CD4-positive, alpha-beta memory T cell (primary cell): ENCODE data around the gene CENPB. TPM values are rescaled to one million over a fixed set of nuclear protein-coding genes. Genes with fewer than 3 reads are reported as not detected.

Experiments
- CTCF ChIA-PET: fragments of 350-600 bp; sonication (Branson Sonifier 250); formaldehyde crosslinking; loops from one replicate; lab custom pipeline; 2021; ENCODE audit warnings: inconsistent platforms; ENCODE audit not compliant: partially characterized antibody; lab: Charles Lee
- POLR2A ChIA-PET: fragments of 350-600 bp; sonication (Branson Sonifier 250); formaldehyde crosslinking; loops from one replicate; lab custom pipeline; 2021; ENCODE audit not compliant: partially characterized antibody; lab: Charles Lee
- DNase-seq, 5 donors: peaks; one replicate each; pipeline versions ENCODE4 v3.0.0 to v3.0.0-alpha.2; 2020 to 2022; ENCODE audit warnings: mixed read lengths in 1 of 5
- H3K27ac ChIP-seq: one replicate; pipeline ENCODE4 v1.7.0; 2013; ENCODE audit warnings: low read depth, low read length
- H3K27me3 ChIP-seq: 2 replicates; pipeline ENCODE4 v1.7.0; 2013; ENCODE audit warnings: mild to moderate bottlenecking, low read length, moderate library complexity; ENCODE audit not compliant: insufficient read depth
- H3K36me3 ChIP-seq: 2 replicates; pipeline ENCODE4 v1.7.0; 2013; ENCODE audit warnings: mild to moderate bottlenecking, low read length, moderate library complexity; ENCODE audit not compliant: insufficient read depth
- H3K4me1 ChIP-seq: 2 replicates; pipeline ENCODE4 v1.7.0; 2013; ENCODE audit warnings: mild to moderate bottlenecking, low read length, moderate library complexity; ENCODE audit not compliant: insufficient read depth
- H3K4me3 ChIP-seq, 2 donors: one replicate each; pipeline ENCODE4 v1.7.0; 2013; ENCODE audit warnings: low read length in 2 of 2, mild to moderate bottlenecking in 1 of 2
- H3K9me3 ChIP-seq, 2 donors: one replicate each; pipeline ENCODE4 v1.7.0; 2013; ENCODE audit warnings: low read length in 2 of 2, control low read depth in 1 of 2; ENCODE audit not compliant: control insufficient read depth in 1 of 2
- H3K27ac Mint-ChIP-seq, 7 donors: one replicate each; pipeline ENCODE4 v1.8.0; 2020 to 2021; ENCODE audit warnings: mixed read lengths in 7 of 7, mild to moderate bottlenecking in 6 of 7, inconsistent platforms in 3 of 7, moderate library complexity in 3 of 7
- H3K27me3 Mint-ChIP-seq, 2 donors: one replicate each; pipeline ENCODE4 v1.8.0; 2020 to 2021; ENCODE audit warnings: mixed read lengths in 2 of 2
- H3K36me3 Mint-ChIP-seq, 2 donors: one replicate each; pipeline ENCODE4 v1.8.0; 2020 to 2021; ENCODE audit warnings: mixed read lengths in 2 of 2, inconsistent platforms in 1 of 2, mild to moderate bottlenecking in 1 of 2
- H3K4me1 Mint-ChIP-seq, 4 donors: one replicate each; pipeline ENCODE4 v1.8.0; 2020 to 2021; ENCODE audit warnings: mixed read lengths in 4 of 4, mild to moderate bottlenecking in 1 of 4
- H3K4me3 Mint-ChIP-seq, 8 donors: one replicate each; pipeline ENCODE4 v1.8.0; 2020 to 2021; ENCODE audit warnings: mixed read lengths in 8 of 8, mild to moderate bottlenecking in 7 of 8, moderate library complexity in 6 of 8, inconsistent platforms in 3 of 8
- H3K9me3 Mint-ChIP-seq, 8 donors: one replicate each; pipeline ENCODE4 v1.8.0; 2020 to 2021; ENCODE audit warnings: mixed read lengths in 8 of 8, mild to moderate bottlenecking in 5 of 8, inconsistent platforms in 3 of 8, moderate library complexity in 1 of 8
- intact Hi-C: fragments of 100-400 bp; cut with micrococcal nuclease; formaldehyde crosslinking; loops from one replicate; pipeline ENCODE4 v1.15.1; 2023
- polyA plus RNA-seq, 2 donors: library from polyadenylated mRNA; unstranded; fragments of 300-500 nt; fragmentation: Illumina TruSeq; gene quantifications; one replicate each; pipeline ENCODE4 v1.2.3, GENCODE V29; 2021
- total RNA-seq, 2 experiments: library from RNA; stranded (reverse); gene quantifications; one replicate each; pipeline ENCODE4 v1.2.3, GENCODE V29; 2021

Gene CENPB
- total and polyA plus RNA-seq, 4 experiments from 2014 or later, result 0.56 to 56.7 (median 27.1) TPM

GRCh38 chr20:3818155-3819151 lies 31.9 kb upstream of the CENPB start:
- peaks cover 4 to 16% of the 10 kb centered on the region in 2 donors for H3K36me3 Mint-ChIP-seq
- H3K4me3 ChIP-seq, result no peak overlapping the region
- H3K4me3 Mint-ChIP-seq, result peak overlapping the region in 4 of 8 donors; percentile 38 to 78 (median 55)
- ChIA-PET CTCF (interaction anchor here (1.3 to 3.4 kb wide), 5 partner anchors 18 to 50 kb away, joined by 3 to 25 read pairs (median 5); partner anchors contain the start of genes ADISSP and CDC25B), POLR2A (interaction anchor here (0.6 to 6.1 kb wide), 7 partner anchors 14 to 267 kb away, joined by 3 to 180 read pairs (median 4); partner anchors contain the start of genes ADISSP, CENPB and SPEF1)
- no peaks in the 10 kb centered on the region for H3K9me3 Mint-ChIP-seq
- H3K27ac ChIP-seq, result no peak overlapping the region
- no peaks in the 10 kb centered on the region for H3K27me3 Mint-ChIP-seq
- H3K4me1 ChIP-seq, result peaks cover 66% of the 10 kb centered on the region
- no peaks in the 10 kb centered on the region for H3K27me3 ChIP-seq
- peaks cover 8% of the 10 kb centered on the region for H3K36me3 ChIP-seq
- no peaks in the 10 kb centered on the region for H3K9me3 ChIP-seq
- no peak for DNase-seq
- H3K27ac Mint-ChIP-seq, result peak overlapping the region; percentile 52 to 99 (median 62)
- H3K4me1 Mint-ChIP-seq, result peaks cover 35 to 80% (median 59%) of the 10 kb centered on the region in 4 donors
- intact Hi-C loops, result no loop called here

- H3K9me3 Mint-ChIP-seq, result no peaks in the 10 kb centered on the region
- H3K27me3 Mint-ChIP-seq, result no peaks in the 10 kb centered on the region
- ChIA-PET POLR2A (interaction anchor here (0.6 to 7.0 kb wide), 3 partner anchors 28 to 48 kb away, joined by 3 to 97 read pairs (median 3); partner anchors contain the start of genes ADISSP and CENPB), CTCF (interaction anchor here (0.7 to 1.3 kb wide), 7 partner anchors 16 to 65 kb away, joined by 3 to 6 read pairs (median 4); partner anchors contain the start of genes ADISSP and CDC25B)
- H3K36me3 Mint-ChIP-seq, result peaks cover 0 to 4% of the 10 kb centered on the region in 2 donors
- intact Hi-C loops, result no loop called here
- H3K4me3 Mint-ChIP-seq, result peak overlapping the region in 7 of 8 donors; percentile 72 to 93 (median 83)
- H3K27ac Mint-ChIP-seq, result peak overlapping the region; percentile 90 to 97 (median 97)
- peaks cover 51 to 93% (median 72%) of the 10 kb centered on the region in 4 donors for H3K4me1 Mint-ChIP-seq
- peaks cover 82% of the 10 kb centered on the region for H3K4me1 ChIP-seq
- H3K27ac ChIP-seq, result peak overlapping the region; percentile 23
- DNase-seq, result peak in 4 of 5 donors; percentile 42 to 57 (median 48)
- H3K27me3 ChIP-seq, result no peaks in the 10 kb centered on the region
- H3K4me3 ChIP-seq, result no peak overlapping the region
- no peaks in the 10 kb centered on the region for H3K9me3 ChIP-seq
- no peaks in the 10 kb centered on the region for H3K36me3 ChIP-seq
These were observed 29.3 kb upstream of the CENPB start for GRCh38 chr20:3815703-3816315.

- Mint-ChIP-seq H3K36me3 (no peaks in the 10 kb centered on the region), H3K4me3 (peak overlapping the region in 5 of 8 donors; percentile 22 to 88 (median 81)), H3K4me1 (peaks cover 55 to 94% (median 77%) of the 10 kb centered on the region in 4 donors), H3K27me3 (no peaks in the 10 kb centered on the region), H3K9me3 (no peaks in the 10 kb centered on the region), H3K27ac (peak overlapping the region in 6 of 7 donors; percentile 88 to 97 (median 97))
- no peaks in the 10 kb centered on the region for H3K27me3 ChIP-seq
- no peaks in the 10 kb centered on the region for H3K9me3 ChIP-seq
- intact Hi-C loops, result loop anchor here (5.0 kb wide), 1 partner anchor 768 kb away; the partner anchor contains the start of gene MRPS26
- peak in 1 of 5 donors; percentile 47 for DNase-seq
- H3K27ac ChIP-seq, result peak overlapping the region; percentile 23
- ChIA-PET CTCF (interaction anchor here (1.0 to 1.3 kb wide), 3 partner anchors 15 to 47 kb away, joined by 3 to 6 read pairs (median 5); partner anchors contain the start of genes ADISSP and CDC25B), POLR2A (interaction anchor here (0.6 to 7.0 kb wide), 3 partner anchors 10 to 47 kb away, joined by 3 to 97 read pairs (median 10); partner anchors contain the start of genes ADISSP and CENPB)
- H3K36me3 ChIP-seq, result no peaks in the 10 kb centered on the region
- no peak overlapping the region for H3K4me3 ChIP-seq
- peaks cover 89% of the 10 kb centered on the region for H3K4me1 ChIP-seq
These were observed 28.5 kb upstream of the CENPB start for GRCh38 chr20:3814928-3815495.

GRCh38 chr20:3813848-3814581 lies 27.5 kb upstream of the CENPB start:
- Histone ChIP-seq H3K4me1 (peaks cover 85% of the 10 kb centered on the region), H3K9me3 (no peaks in the 10 kb centered on the region), H3K4me3 (no peak overlapping the region), H3K27me3 (no peaks in the 10 kb centered on the region), H3K27ac (peak overlapping the region; percentile 89), H3K36me3 (no peaks in the 10 kb centered on the region)
- H3K4me3 Mint-ChIP-seq, result peak overlapping the region in 7 of 8 donors; percentile 47 to 94 (median 70)
- ChIA-PET CTCF (interaction anchor here (1.2 to 5.3 kb wide), 3 partner anchors 14 to 45 kb away, joined by 4 to 36 read pairs (median 4); partner anchors contain the start of gene CDC25B), POLR2A (interaction anchor here (0.9 to 7.0 kb wide), 6 partner anchors 9 to 177 kb away, joined by 3 to 97 read pairs (median 6); partner anchors contain the start of genes ADISSP and CENPB)
- peak overlapping the region; percentile 94 to 100 (median 98) for H3K27ac Mint-ChIP-seq
- no peaks in the 10 kb centered on the region for H3K27me3 Mint-ChIP-seq
- H3K9me3 Mint-ChIP-seq, result no peaks in the 10 kb centered on the region
- intact Hi-C loops, result loop anchor here (5.0 kb wide), 1 partner anchor 767 kb away; the partner anchor contains the start of gene MRPS26
- DNase-seq, result peak in 4 of 5 donors; percentile 38 to 68 (median 48)
- no peaks in the 10 kb centered on the region for H3K36me3 Mint-ChIP-seq
- H3K4me1 Mint-ChIP-seq, result peaks cover 53 to 86% (median 70%) of the 10 kb centered on the region in 4 donors

- CTCF ChIA-PET, result interaction anchor here (1.1 to 5.3 kb wide), 5 partner anchors 12 to 44 kb away, joined by 4 to 36 read pairs (median 4); partner anchors contain the start of gene CDC25B
- intact Hi-C loops, result loop anchor here (5.0 kb wide), 1 partner anchor 766 kb away; the partner anchor contains the start of gene MRPS26
- H3K4me1 ChIP-seq, result peaks cover 85% of the 10 kb centered on the region
- H3K9me3 ChIP-seq, result no peaks in the 10 kb centered on the region
- Mint-ChIP-seq H3K27ac (peak overlapping the region; percentile 94 to 100 (median 98)), H3K27me3 (no peaks in the 10 kb centered on the region), H3K4me3 (peak overlapping the region in 7 of 8 donors; percentile 47 to 94 (median 70)), H3K9me3 (no peaks in the 10 kb centered on the region), H3K36me3 (no peaks in the 10 kb centered on the region), H3K4me1 (peaks cover 49 to 83% (median 66%) of the 10 kb centered on the region in 4 donors)
- POLR2A ChIA-PET, result interaction anchor here (0.5 to 7.0 kb wide), 7 partner anchors 8 to 47 kb away, joined by 4 to 97 read pairs (median 5); partner anchors contain the start of genes ADISSP and CENPB
- H3K4me3 ChIP-seq, result no peak overlapping the region
- H3K27ac ChIP-seq, result peak overlapping the region; percentile 89
- no peaks in the 10 kb centered on the region for H3K36me3 ChIP-seq
- no peaks in the 10 kb centered on the region for H3K27me3 ChIP-seq
- no peak for DNase-seq
These were observed 26.7 kb upstream of the CENPB start for GRCh38 chr20:3812975-3813847.
